HL-60 (cell line): ENCODE results near the gene FIG4.

ENCODE experiments used
- DNase-seq, 2 experiments: peaks; one replicate each; pipeline ENCODE4 v3.0.0-alpha.2; 2010 to 2020; ENCODE audit warnings: low read depth in 1 of 2, low spot score in 1 of 2
- H3K27ac ChIP-seq: fragments of 250-450 bp; sonication (Bioruptor Pico); replicated peaks from 2 replicates; pipeline ENCODE4 v1.5.1; 2020; ENCODE audit warnings: mild to moderate bottlenecking, moderate library complexity
- H3K27me3 ChIP-seq: fragments of 250-450 bp; sonication (Bioruptor Pico); 2 replicates; pipeline ENCODE4 v1.5.1; 2021; ENCODE audit warnings: mild to moderate bottlenecking, moderate library complexity; ENCODE audit not compliant: insufficient read depth, poor library complexity, severe bottlenecking
- H3K4me3 ChIP-seq: replicated peaks from 2 replicates; pipeline ENCODE4 v1.5.1; 2011; ENCODE audit warnings: mild to moderate bottlenecking, control low read depth, low read length; ENCODE audit not compliant: insufficient read depth
- CTCF ChIP-seq: IDR thresholded peaks from one replicate; pipeline ENCODE4 v1.5.1; 2011; ENCODE audit warnings: low read length, control low read depth, inconsistent platforms; ENCODE audit not compliant: insufficient read depth
- GABPA ChIP-seq: IDR thresholded peaks from 2 replicates; pipeline ENCODE4 v1.6.1; 2012; ENCODE audit warnings: low read depth
- POLR2AphosphoS5 ChIP-seq: IDR thresholded peaks from 2 replicates; pipeline ENCODE4 v1.6.1; 2012; ENCODE audit warnings: low read depth
- SPI1 ChIP-seq: IDR thresholded peaks from 2 replicates; pipeline ENCODE4 v1.6.1; 2012; ENCODE audit warnings: low read depth, mild to moderate bottlenecking, borderline replicate concordance
- TF ChIP-seq, protein P1 (sequence below): IDR thresholded peaks from 2 replicates; pipeline ENCODE4 v1.6.1; 2012; ENCODE audit warnings: low read depth; ENCODE audit not compliant: insufficient replicate concordance

Gene FIG4

GRCh38 chr6:109816452-109817374 lies 125.6 kb downstream of the FIG4 start:
- TF ChIP-seq POLR2AphosphoS5 (no peak), GABPA (no peak), SPI1 (no peak), CTCF (no peak)
- TF ChIP-seq, protein P1, sequence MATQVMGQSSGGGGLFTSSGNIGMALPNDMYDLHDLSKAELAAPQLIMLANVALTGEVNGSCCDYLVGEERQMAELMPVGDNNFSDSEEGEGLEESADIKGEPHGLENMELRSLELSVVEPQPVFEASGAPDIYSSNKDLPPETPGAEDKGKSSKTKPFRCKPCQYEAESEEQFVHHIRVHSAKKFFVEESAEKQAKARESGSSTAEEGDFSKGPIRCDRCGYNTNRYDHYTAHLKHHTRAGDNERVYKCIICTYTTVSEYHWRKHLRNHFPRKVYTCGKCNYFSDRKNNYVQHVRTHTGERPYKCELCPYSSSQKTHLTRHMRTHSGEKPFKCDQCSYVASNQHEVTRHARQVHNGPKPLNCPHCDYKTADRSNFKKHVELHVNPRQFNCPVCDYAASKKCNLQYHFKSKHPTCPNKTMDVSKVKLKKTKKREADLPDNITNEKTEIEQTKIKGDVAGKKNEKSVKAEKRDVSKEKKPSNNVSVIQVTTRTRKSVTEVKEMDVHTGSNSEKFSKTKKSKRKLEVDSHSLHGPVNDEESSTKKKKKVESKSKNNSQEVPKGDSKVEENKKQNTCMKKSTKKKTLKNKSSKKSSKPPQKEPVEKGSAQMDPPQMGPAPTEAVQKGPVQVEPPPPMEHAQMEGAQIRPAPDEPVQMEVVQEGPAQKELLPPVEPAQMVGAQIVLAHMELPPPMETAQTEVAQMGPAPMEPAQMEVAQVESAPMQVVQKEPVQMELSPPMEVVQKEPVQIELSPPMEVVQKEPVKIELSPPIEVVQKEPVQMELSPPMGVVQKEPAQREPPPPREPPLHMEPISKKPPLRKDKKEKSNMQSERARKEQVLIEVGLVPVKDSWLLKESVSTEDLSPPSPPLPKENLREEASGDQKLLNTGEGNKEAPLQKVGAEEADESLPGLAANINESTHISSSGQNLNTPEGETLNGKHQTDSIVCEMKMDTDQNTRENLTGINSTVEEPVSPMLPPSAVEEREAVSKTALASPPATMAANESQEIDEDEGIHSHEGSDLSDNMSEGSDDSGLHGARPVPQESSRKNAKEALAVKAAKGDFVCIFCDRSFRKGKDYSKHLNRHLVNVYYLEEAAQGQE, result no peak
- Histone ChIP-seq H3K4me3 (no peak overlapping the region), H3K27ac (no peak overlapping the region), H3K27me3 (no peaks in the 10 kb centered on the region)
- DNase-seq, result no peak

GRCh38 chr6:109820706-109821350 lies 129.7 kb downstream of the FIG4 start:
- Histone ChIP-seq H3K27me3 (no peaks in the 10 kb centered on the region), H3K4me3 (no peak overlapping the region), H3K27ac (peak overlapping the region; percentile 21; the same call in 1 of the 2 replicates)
- TF ChIP-seq GABPA, result no peak
- TF ChIP-seq, protein P1, result no peak
- no peak for TF ChIP-seq CTCF
- TF ChIP-seq POLR2AphosphoS5, result no peak
- no peak for TF ChIP-seq SPI1
- DNase-seq, result peak in 1 of 2 experiments; percentile 6

- DNase-seq, result peak in 1 of 2 experiments; percentile 16
- H3K4me3 ChIP-seq, result no peak overlapping the region
- peak overlapping the region; percentile 21; the same call in 1 of the 2 replicates for H3K27ac ChIP-seq
- TF ChIP-seq POLR2AphosphoS5, result no peak
- TF ChIP-seq, protein P1, result no peak
- no peak for TF ChIP-seq CTCF
- TF ChIP-seq SPI1, result no peak
- TF ChIP-seq GABPA, result no peak
- no peaks in the 10 kb centered on the region for H3K27me3 ChIP-seq
These were observed 130.3 kb downstream of the FIG4 start for GRCh38 chr6:109821428-109821827.
